Heart left ventricle (tissue), 16 donors: Measurements from ENCODE around the gene PADI6. TPM values are rescaled to one million over a fixed set of nuclear protein-coding genes. Genes with fewer than 3 reads are reported as not detected.

Source experiments
- ATAC-seq, 4 donors: fragments of 200-7000 bp; cut with Tn5 transposase; one replicate each; pipeline ENCODE4 v1.9.1; 2020 to 2022; ENCODE audit warnings: moderate library complexity in 4 of 4, mild to moderate bottlenecking in 3 of 4, moderate number of reproducible peaks in 1 of 4
- DNase-seq, 5 donors: peaks; one replicate each; pipeline ENCODE4 v3.0.0-alpha.2; 2020
- H3K27ac ChIP-seq, 12 donors: fragments of 200-600 bp; sonication (generic) in 4 of 12; one replicate each; pipeline versions ENCODE4 v1.5.0 to v1.8.0; 2016 to 2022; ENCODE audit warnings: mild to moderate bottlenecking in 2 of 12
- H3K27me3 ChIP-seq, 9 donors: fragments of 200-600 bp; sonication (generic) in 2 of 9; one replicate each; pipeline versions ENCODE4 v1.5.1 to v1.8.0; 2016 to 2022; ENCODE audit warnings: mild to moderate bottlenecking in 3 of 9
- H3K36me3 ChIP-seq, 9 donors: fragments of 200-600 bp; sonication (generic) in 2 of 9; one replicate each; pipeline versions ENCODE4 v1.5.0 to v1.8.0; 2018 to 2022; ENCODE audit warnings: mild to moderate bottlenecking in 2 of 9
- H3K4me1 ChIP-seq, 12 donors: fragments of 200-600 bp; sonication (generic) in 4 of 12; one replicate each; pipeline versions ENCODE4 v1.5.0 to v1.8.0; 2016 to 2022; ENCODE audit warnings: mild to moderate bottlenecking in 3 of 12
- H3K4me3 ChIP-seq, 12 donors: fragments of 200-600 bp; sonication (generic) in 4 of 12; one replicate each; pipeline versions ENCODE4 v1.5.0 to v1.8.0; 2017 to 2022; ENCODE audit warnings: mild to moderate bottlenecking in 9 of 12, moderate library complexity in 4 of 12
- H3K9me3 ChIP-seq, 12 donors: fragments of 200-600 bp; sonication (generic) in 4 of 12; one replicate each; pipeline versions ENCODE4 v1.5.0 to v1.8.0; 2016 to 2022; ENCODE audit warnings: mild to moderate bottlenecking in 1 of 12
- POLR2A ChIP-seq, 2 donors: fragments of 450-650 bp; IDR thresholded peaks; one replicate each; pipeline ENCODE4 v1.6.1; 2017; ENCODE audit warnings: antibody characterized with exemption in 2 of 2, mild to moderate bottlenecking in 2 of 2, moderate library complexity in 2 of 2
- WGBS, 4 donors: extraction: QIAGEN DNeasy Blood & Tissue Kit in 2 of 4; methylation state at CpG; one replicate each; pipeline versions ENCODE4 v1.1.5 to v1.1.7; 2013 to 2018; 5-methylcytosine and 5-hydroxymethylcytosine counted together
- intact Hi-C, 10 donors: fragments of 100-400 bp; cut with DNase I; formaldehyde crosslinking; loops; one replicate each; pipeline versions ENCODE4 v1.11.1 to v1.14.2; 2022
- polyA plus RNA-seq, 2 donors: library from polyadenylated mRNA; stranded (reverse); fragments of 200-250 nt; gene quantifications; one replicate each; pipeline ENCODE4 v1.2.3, GENCODE V29; 2013
- total RNA-seq, 9 donors: library from RNA; depleted of rRNA in 2 of 9; stranded (reverse); fragments of >200 nt in 2 of 9; fragmentation: NEBNext Ultra II Directional in 3 of 9; extraction: Animal tissue kit (Norgen Biotek cat#: 25700) in 3 of 9; gene quantifications; one replicate each; pipeline versions ENCODE4 v1.1.0 to v1.2.4, GENCODE V29; 2016 to 2023
- TF ChIP-seq, protein P1 (sequence below), 12 donors: fragments of 200-600 bp; sonication (generic) in 4 of 12; IDR thresholded peaks; one replicate each; pipeline versions ENCODE4 v1.5.0 to v1.8.0; 2018 to 2022; ENCODE audit warnings: antibody characterized with exemption in 12 of 12, mild to moderate bottlenecking in 5 of 12
- donor health status: ischemic (EF 13 %, LVEDD 7.1; RV severe dilation, severe dysfunction).
- donor health status: healthy with polysubstance abuse.
- donor health status: DM: no; HTN: yes; CAD: no.
- donor health status: DM: no; HTN: no; CAD: no.
- donor health status: ischemic (EF 25% LVEDD 6.9; RV normal size, moderate dysfunction).
- donor health status: ischemic (EF 25% LVEDD 5.7; RV mildly dilated, moderate dysfunction).
- donor health status: healthy.
- donor health status: DM: yes; HTN: yes; CAD: no.
- donor health status: ischemic (EF 35%, LVEDD 5.7; RV mildly dilated, moderate dysfunction).
- donor health status: nonischemic (EF 11% LVEDD 7.7; RV severe dilation, severe dysfunction).
- donor health status: DM: yes; HTN: yes; CAD: no.
- donor health status: PGD.
- donor health status: ischemic (EF 29% LVEDD 5.4; RV normal size, mild dysfunction).
- donor health status: nonischemic (EF 23%, LVEDD 6.1; RV moderate dilation, normal function).

The PADI6 gene
- total and polyA plus RNA-seq, 11 donors: not detected

DNA sequence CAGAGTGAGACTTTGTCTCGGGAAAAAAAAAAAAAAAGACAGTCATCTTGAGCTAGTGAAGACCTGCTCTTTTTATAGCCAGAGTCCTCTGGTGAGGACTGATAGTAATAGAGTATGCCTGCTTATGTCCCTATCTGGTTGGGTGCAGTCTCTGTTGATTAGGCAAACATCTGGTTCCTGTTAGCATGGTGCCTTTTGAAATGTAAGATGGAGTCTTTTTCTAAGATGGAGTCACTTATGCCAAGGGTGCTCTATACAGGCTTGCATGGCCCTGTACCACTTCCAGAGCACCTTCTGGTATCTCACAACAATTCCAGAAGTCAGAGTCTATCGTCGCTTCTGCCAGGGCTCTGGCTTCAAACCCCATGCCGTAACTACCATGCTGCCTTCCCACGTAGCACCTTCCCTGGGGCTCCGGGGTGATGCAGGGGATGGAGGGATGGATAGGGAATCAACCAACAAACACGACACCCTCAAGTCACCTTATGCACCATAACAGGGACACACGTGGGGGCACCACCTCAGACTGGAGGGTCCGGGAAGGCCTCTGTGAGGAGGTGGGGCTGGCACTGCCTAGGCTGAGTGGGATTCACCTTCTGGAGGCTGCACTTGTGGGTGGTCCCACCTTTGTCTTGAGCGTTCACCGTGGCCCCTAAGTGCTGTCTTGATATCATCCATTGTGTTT, 11.6 kb upstream of the PADI6 start:
- Histone ChIP-seq H3K27ac (no peak overlapping the region), H3K4me1 (no peaks in the 10 kb centered on the region), H3K9me3 (peaks cover 0 to 10% (median 0%) of the 10 kb centered on the region in 12 donors), H3K4me3 (no peak overlapping the region), H3K27me3 (peaks cover 0 to 28% (median 0%) of the 10 kb centered on the region in 9 donors), H3K36me3 (no peaks in the 10 kb centered on the region)
- DNase-seq (no peak), ATAC-seq (no peak)
- intact Hi-C loops: no loop called here
- TF ChIP-seq, protein P1, sequence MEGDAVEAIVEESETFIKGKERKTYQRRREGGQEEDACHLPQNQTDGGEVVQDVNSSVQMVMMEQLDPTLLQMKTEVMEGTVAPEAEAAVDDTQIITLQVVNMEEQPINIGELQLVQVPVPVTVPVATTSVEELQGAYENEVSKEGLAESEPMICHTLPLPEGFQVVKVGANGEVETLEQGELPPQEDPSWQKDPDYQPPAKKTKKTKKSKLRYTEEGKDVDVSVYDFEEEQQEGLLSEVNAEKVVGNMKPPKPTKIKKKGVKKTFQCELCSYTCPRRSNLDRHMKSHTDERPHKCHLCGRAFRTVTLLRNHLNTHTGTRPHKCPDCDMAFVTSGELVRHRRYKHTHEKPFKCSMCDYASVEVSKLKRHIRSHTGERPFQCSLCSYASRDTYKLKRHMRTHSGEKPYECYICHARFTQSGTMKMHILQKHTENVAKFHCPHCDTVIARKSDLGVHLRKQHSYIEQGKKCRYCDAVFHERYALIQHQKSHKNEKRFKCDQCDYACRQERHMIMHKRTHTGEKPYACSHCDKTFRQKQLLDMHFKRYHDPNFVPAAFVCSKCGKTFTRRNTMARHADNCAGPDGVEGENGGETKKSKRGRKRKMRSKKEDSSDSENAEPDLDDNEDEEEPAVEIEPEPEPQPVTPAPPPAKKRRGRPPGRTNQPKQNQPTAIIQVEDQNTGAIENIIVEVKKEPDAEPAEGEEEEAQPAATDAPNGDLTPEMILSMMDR (IDR thresholded peaks at IDR 0.05): no peak
- 80 to 84% (median 83%) methylated on average over 8 to 11 of the region's 11 CpGs for WGBS, 4 donors

DNA sequence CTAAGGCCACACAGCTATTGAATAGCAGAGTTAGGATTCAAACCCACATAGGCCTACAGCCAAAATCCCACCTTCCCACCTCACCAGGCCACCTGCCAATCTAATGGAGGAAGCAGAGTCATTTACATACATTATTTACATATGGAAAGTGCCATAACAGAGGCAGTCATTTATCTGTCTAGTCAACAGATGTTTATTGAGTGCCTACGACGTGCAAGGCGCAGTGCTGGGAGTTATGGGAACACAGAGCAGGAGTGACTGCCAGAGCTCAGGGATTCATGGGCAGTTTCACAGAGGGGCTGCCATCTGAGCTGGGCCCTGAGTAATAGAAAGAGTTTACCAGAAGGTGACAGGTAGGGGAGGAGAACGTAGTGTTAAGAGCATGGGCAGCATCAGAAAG, 10.3 kb upstream of the PADI6 start:
- no peak for ATAC-seq
- H3K9me3 ChIP-seq: peaks cover 0 to 10% (median 0%) of the 10 kb centered on the region in 12 donors
- DNase-seq: no peak
- no peak overlapping the region for H3K27ac ChIP-seq
- H3K36me3 ChIP-seq: no peaks in the 10 kb centered on the region
- H3K4me3 ChIP-seq: no peak overlapping the region
- intact Hi-C loops: no loop called here
- peaks cover 0 to 29% (median 3%) of the 10 kb centered on the region in 9 donors for H3K27me3 ChIP-seq
- no peak for TF ChIP-seq POLR2A (IDR thresholded peaks at IDR 0.05)
- WGBS, 4 donors: 77 to 88% (median 85%) methylated on average over 4 of the region's 4 CpGs
- no peaks in the 10 kb centered on the region for H3K4me1 ChIP-seq

DNA sequence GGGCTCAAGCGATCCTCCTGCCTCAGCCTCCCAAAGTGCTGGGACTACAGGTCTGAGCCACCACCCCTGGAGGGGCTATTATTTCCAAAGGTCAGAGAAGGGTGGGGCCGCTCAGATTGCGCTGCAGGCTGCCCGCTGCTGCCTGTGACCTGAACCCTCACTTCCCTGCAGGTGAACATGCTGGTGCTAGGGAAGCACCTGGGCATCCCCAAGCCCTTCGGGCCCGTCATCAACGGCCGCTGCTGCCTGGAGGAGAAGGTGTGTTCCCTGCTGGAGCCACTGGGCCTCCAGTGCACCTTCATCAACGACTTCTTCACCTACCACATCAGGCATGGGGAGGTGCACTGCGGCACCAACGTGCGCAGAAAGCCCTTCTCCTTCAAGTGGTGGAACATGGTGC, 8.6 kb upstream of the PADI6 start:
- TF ChIP-seq, protein P1 (IDR thresholded peaks at IDR 0.05): no peak
- TF ChIP-seq POLR2A (IDR thresholded peaks at IDR 0.05): no peak
- Histone ChIP-seq H3K36me3 (no peaks in the 10 kb centered on the region), H3K27me3 (peaks cover 0 to 33% (median 3%) of the 10 kb centered on the region in 9 donors), H3K4me3 (no peak overlapping the region), H3K4me1 (no peaks in the 10 kb centered on the region), H3K27ac (no peak overlapping the region), H3K9me3 (peaks cover 0 to 10% (median 0%) of the 10 kb centered on the region in 12 donors)
- 83 to 89% (median 85%) methylated on average over 11 to 12 of the region's 12 CpGs for WGBS, 4 donors
- intact Hi-C loops: no loop called here
- no peak for ATAC-seq
- no peak for DNase-seq

DNA sequence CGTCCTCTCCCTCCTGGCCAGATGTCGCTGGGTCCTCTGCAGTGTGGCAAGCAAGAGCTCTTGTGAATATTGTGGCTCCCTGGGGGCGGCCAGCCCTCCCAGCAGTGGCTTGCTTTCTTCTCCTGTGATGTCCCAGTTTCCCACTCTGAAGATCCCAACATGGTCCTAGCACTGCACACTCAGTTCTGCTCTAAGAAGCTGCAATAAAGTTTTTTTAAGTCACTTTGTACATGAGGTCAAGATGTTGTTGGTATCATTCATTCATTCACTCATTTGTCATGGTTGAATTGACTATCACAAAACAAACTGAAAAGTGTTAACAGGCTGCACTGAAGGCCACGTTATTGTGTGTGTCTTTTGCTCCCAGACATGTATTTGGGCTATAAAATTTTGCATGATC, 8.2 kb upstream of the PADI6 start:
- DNase-seq: no peak
- WGBS, 4 donors: 69 to 84% (median 80%) methylated on average over 4 of the region's 4 CpGs
- H3K9me3 ChIP-seq: peaks cover 0 to 10% (median 0%) of the 10 kb centered on the region in 12 donors
- no peak overlapping the region for H3K27ac ChIP-seq
- no peak for ATAC-seq
- intact Hi-C loops: no loop called here
- H3K4me3 ChIP-seq: no peak overlapping the region
- TF ChIP-seq POLR2A (IDR thresholded peaks at IDR 0.05): no peak
- TF ChIP-seq, protein P1 (IDR thresholded peaks at IDR 0.05): no peak
- H3K36me3 ChIP-seq: no peaks in the 10 kb centered on the region
- H3K4me1 ChIP-seq: no peaks in the 10 kb centered on the region
- peaks cover 0 to 33% (median 3%) of the 10 kb centered on the region in 9 donors for H3K27me3 ChIP-seq

DNA sequence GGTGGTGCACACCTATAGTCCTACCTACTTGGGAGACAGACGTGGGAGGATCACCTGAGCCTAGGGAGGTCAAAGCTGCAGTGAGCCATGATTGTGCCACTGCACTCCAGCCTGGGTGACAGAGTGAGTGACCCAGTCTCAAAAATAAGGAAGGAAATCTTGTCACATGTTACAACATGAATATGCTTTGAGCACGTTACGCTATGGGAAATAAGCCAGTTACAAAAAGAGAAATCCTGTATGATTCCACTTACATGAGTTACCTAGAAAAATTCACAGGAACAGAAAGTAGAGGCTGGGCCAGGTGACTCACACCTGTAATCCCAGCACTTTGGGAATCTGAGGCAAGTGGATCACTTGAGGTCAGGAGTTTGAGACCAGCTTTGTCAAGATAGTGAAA, 6.7 kb upstream of the PADI6 start:
- no peaks in the 10 kb centered on the region for H3K36me3 ChIP-seq
- no peak for ATAC-seq
- TF ChIP-seq, protein P1 (IDR thresholded peaks at IDR 0.05): no peak
- no peak for TF ChIP-seq POLR2A (IDR thresholded peaks at IDR 0.05)
- H3K4me1 ChIP-seq: no peaks in the 10 kb centered on the region
- H3K4me3 ChIP-seq: no peak overlapping the region
- DNase-seq: no peak
- WGBS, 4 donors: 69 to 85% (median 78%) methylated on average over 3 of the region's 3 CpGs
- peaks cover 0 to 38% (median 3%) of the 10 kb centered on the region in 9 donors for H3K27me3 ChIP-seq
- no peak overlapping the region for H3K27ac ChIP-seq
- intact Hi-C loops: no loop called here
- H3K9me3 ChIP-seq: peaks cover 0 to 10% (median 0%) of the 10 kb centered on the region in 12 donors
